Measurements from ENCODE around the gene PDGFA. TPM values are rescaled to one million over a fixed set of nuclear protein-coding genes. Genes with fewer than 3 reads are reported as not detected.

Gene PDGFA
- total and polyA plus RNA-seq, 12 donors = 2.9 to 28.6 (median 13.6) TPM

GRCh38 chr7:461453-462172 lies 58.0 kb downstream of the PDGFA start:
- peak overlapping the region in 1 of 5 donors; percentile 77 for H3K27ac ChIP-seq
- no peak overlapping the region for H3K4me3 ChIP-seq
- peak in 4 of 7 donors; percentile 23 to 57 (median 42) for DNase-seq
- intact Hi-C loops (cut with DNase I) = loop anchor here in 1 of 2 donors (10.0 kb wide), 1 partner anchor 63 kb away; no protein-coding TSS in a partner anchor
- no peaks in the 10 kb centered on the region for H3K4me1 ChIP-seq (replicated peaks in 1 of 2)
- no peaks in the 10 kb centered on the region for H3K27me3 ChIP-seq
- no peaks in the 10 kb centered on the region for H3K9me3 ChIP-seq (replicated peaks in 1 of 3)
- no peak for TF ChIP-seq POLR2A (IDR thresholded peaks at IDR 0.05)
- TF ChIP-seq CTCF (IDR thresholded peaks at IDR 0.05) = no peak
- no peaks in the 10 kb centered on the region for H3K36me3 ChIP-seq (replicated peaks in 1 of 2)
- WGBS, 4 donors = 76 to 83% (median 77%) methylated on average over 8 to 29 of the region's 29 CpGs

- TF ChIP-seq CTCF (IDR thresholded peaks at IDR 0.05) (no peak), POLR2A (IDR thresholded peaks at IDR 0.05) (no peak)
- no peaks in the 10 kb centered on the region for H3K27me3 ChIP-seq
- H3K27ac ChIP-seq = peak overlapping the region in 1 of 5 donors; percentile 77
- H3K36me3 ChIP-seq (replicated peaks in 1 of 2) = no peaks in the 10 kb centered on the region
- 59 to 92% (median 69%) methylated on average over 1 to 2 of the region's 2 CpGs for WGBS, 4 donors
- intact Hi-C loops (cut with DNase I) = loop anchor here in 1 of 2 donors (10.0 kb wide), 1 partner anchor 64 kb away; no protein-coding TSS in a partner anchor
- no peaks in the 10 kb centered on the region for H3K9me3 ChIP-seq (replicated peaks in 1 of 3)
- H3K4me3 ChIP-seq = no peak overlapping the region
- no peaks in the 10 kb centered on the region for H3K4me1 ChIP-seq (replicated peaks in 1 of 2)
- DNase-seq = no peak
These were observed 58.6 kb downstream of the PDGFA start for GRCh38 chr7:461117-461452.

- Histone ChIP-seq H3K9me3 (replicated peaks in 1 of 3) (no peaks in the 10 kb centered on the region), H3K27ac (peak overlapping the region in 1 of 5 donors; percentile 77), H3K36me3 (replicated peaks in 1 of 2) (no peaks in the 10 kb centered on the region), H3K4me3 (no peak overlapping the region), H3K27me3 (no peaks in the 10 kb centered on the region), H3K4me1 (replicated peaks in 1 of 2) (peaks cover 0 to 1% of the 10 kb centered on the region in 2 donors)
- WGBS, 4 donors = 35 to 54% (median 46%) methylated on average over 13 to 26 of the region's 26 CpGs
- peak in 4 of 7 donors; percentile 32 to 64 (median 40) for DNase-seq
- TF ChIP-seq POLR2A (IDR thresholded peaks at IDR 0.05) (no peak), CTCF (IDR thresholded peaks at IDR 0.05) (no peak)
- intact Hi-C loops (cut with DNase I) = loop anchor here in 1 of 2 donors (10.0 kb wide), 1 partner anchor 64 kb away; no protein-coding TSS in a partner anchor
These were observed 59.1 kb downstream of the PDGFA start for GRCh38 chr7:460374-461116.
